Liver (tissue), 3 donors: Measurements from ENCODE around the gene SH3RF3.

Source experiments
- ATF3 ChIP-seq: IDR thresholded peaks from 2 replicates; pipeline ENCODE4 v1.6.1; 2016; ENCODE audit warnings: antibody characterized with exemption
- CTCF ChIP-seq: fragments of 150-350 bp; IDR thresholded peaks from 2 replicates; pipeline ENCODE4 v1.5.1; 2017; ENCODE audit warnings: improper control_type of control experiment, low read depth, low read length; ENCODE audit not compliant: missing input control
- MAX ChIP-seq: IDR thresholded peaks from 2 replicates; pipeline ENCODE4 v1.6.1; 2016; ENCODE audit warnings: antibody characterized with exemption
- TAF1 ChIP-seq: conservative IDR thresholded peaks from 2 replicates; pipeline ENCODE4 v1.6.1; 2016; ENCODE audit warnings: antibody characterized with exemption, mild to moderate bottlenecking
- donor health status: healthy.
- donor health status: healthy.

- TF ChIP-seq CTCF: no peak
- TF ChIP-seq ATF3: no peak
- no peak for TF ChIP-seq MAX
- TF ChIP-seq TAF1: no peak
Measured at GRCh38 chr2:109317471-109318095, 188.6 kb downstream of the SH3RF3 start.
